Measurements from ENCODE around the gene TPI1. TPM values are rescaled to one million over a fixed set of nuclear protein-coding genes. Genes with fewer than 3 reads are reported as not detected.

Gene TPI1
- 1,000 to 10,000 TPM; 1,893 to 2,116 TPM for total RNA-seq

DNA sequence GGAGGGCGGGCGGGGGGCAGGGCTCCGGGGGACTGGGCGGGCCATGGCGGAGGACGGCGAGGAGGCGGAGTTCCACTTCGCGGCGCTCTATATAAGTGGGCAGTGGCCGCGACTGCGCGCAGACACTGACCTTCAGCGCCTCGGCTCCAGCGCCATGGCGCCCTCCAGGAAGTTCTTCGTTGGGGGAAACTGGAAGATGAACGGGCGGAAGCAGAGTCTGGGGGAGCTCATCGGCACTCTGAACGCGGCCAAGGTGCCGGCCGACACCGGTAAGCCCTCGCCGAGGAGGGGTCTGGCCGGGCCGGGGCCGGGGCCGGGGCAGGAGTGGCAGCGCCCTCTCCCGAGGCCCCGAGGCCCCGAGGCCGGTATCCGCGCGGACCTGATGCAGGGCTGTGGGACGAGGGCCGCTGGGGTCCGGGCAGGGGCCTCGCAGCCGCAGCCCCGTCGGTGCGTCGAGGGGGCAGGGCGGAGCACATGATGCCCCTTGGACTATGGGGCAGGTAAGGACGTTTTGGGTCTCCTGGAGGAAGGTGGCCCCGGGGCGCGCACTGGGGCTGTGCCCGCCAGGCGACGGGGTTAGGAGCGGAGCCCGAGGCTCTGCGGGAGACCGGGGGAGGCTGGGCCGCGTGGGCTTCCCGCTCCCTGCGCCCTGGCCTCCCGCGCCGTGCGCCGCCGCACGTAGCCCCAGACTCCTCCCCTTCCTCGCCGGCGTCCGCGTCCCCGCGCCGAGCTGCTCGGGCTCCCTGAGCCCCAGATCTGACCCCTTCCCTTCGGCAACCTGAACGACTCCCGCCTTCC, at the start of gene TPI1:
Gene TPI1, plus strand, starts transcription at position 119 of the 798 bp plus-strand sequence. Its CDS starts 36 bp downstream, at position 155.
- ATAC-seq (replicated peaks): peak; percentile 74
- Mint-ChIP-seq H3K27ac (peak within 1 kb of the TSS; percentile 96), H3K27me3 (no peaks in the 10 kb centered on the region), H3K9me3 (no peaks in the 10 kb centered on the region), H3K4me1 (peaks cover 37% of the 10 kb centered on the region), H3K36me3 (ENCODE audit: low read depth) (peaks cover 97% of the 10 kb centered on the region), H3K4me3 (peak within 1 kb of the TSS; percentile 94)

- Mint-ChIP-seq H3K27ac (no peak overlapping the region), H3K9me3 (no peaks in the 10 kb centered on the region), H3K4me1 (peaks cover 13% of the 10 kb centered on the region), H3K27me3 (peaks cover 1% of the 10 kb centered on the region), H3K36me3 (ENCODE audit: low read depth) (peaks cover 68% of the 10 kb centered on the region), H3K4me3 (no peak overlapping the region)
- ATAC-seq (replicated peaks): no peak
Measured at GRCh38 chr12:6817662-6818157, 49.6 kb upstream of the TPI1 start.

GRCh38 chr12:6818222-6818621, 49.1 kb upstream of the TPI1 start:
- H3K27me3 Mint-ChIP-seq: peaks cover 3% of the 10 kb centered on the region
- no peak overlapping the region for H3K4me3 Mint-ChIP-seq
- H3K9me3 Mint-ChIP-seq: no peaks in the 10 kb centered on the region
- peaks cover 64% of the 10 kb centered on the region for H3K36me3 Mint-ChIP-seq (ENCODE audit: low read depth)
- H3K27ac Mint-ChIP-seq: no peak overlapping the region
- ATAC-seq (replicated peaks): no peak
- H3K4me1 Mint-ChIP-seq: peaks cover 13% of the 10 kb centered on the region

GRCh38 chr12:6818645-6819044, 48.7 kb upstream of the TPI1 start:
- peaks cover 13% of the 10 kb centered on the region for H3K4me1 Mint-ChIP-seq
- H3K27me3 Mint-ChIP-seq: peaks cover 3% of the 10 kb centered on the region
- ATAC-seq (replicated peaks): no peak
- no peak overlapping the region for H3K27ac Mint-ChIP-seq
- H3K9me3 Mint-ChIP-seq: no peaks in the 10 kb centered on the region
- H3K4me3 Mint-ChIP-seq: no peak overlapping the region
- H3K36me3 Mint-ChIP-seq (ENCODE audit: low read depth): peaks cover 60% of the 10 kb centered on the region

DNA sequence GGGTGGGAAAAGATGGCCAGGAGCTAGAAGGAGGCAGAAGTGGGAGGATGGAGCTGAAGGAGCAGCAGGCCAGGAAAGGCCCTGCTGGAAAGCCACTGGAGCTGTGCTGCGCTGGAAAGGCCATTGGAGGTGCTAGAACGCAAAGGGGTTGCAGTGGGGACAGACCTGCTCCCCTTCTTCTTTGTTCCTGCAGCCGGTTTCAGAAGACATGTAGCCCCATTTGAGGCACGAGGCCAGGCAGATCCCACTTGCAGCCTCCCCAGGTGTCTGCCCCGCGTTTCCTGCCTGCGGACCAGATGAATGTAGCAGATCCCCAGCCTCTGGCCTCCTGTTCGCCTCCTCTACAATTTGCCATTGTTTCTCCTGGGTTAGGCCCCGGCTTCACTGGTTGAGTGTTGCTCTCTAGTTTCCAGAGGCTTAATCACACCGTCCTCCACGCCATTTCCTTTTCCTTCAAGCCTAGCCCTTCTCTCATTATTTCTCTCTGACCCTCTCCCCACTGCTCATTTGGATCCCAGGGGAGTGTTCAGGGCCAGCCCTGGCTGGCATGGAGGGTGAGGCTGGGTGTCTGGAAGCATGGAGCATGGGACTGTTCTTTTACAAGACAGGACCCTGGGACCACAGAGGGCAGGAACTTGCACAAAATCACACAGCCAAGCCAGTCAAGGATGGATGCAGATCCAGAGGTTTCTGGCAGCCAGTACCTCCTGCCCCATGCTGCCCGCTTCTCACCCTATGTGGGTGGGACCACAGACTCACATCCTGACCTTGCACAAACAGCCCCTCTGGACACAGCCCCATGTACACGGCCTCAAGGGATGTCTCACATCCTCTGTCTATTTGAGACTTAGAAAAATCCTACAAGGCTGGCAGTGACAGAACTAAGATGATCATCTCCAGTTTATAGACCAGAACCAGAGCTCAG, 48.0 kb upstream of the TPI1 start:
- H3K27ac Mint-ChIP-seq: no peak overlapping the region
- no peak for ATAC-seq (replicated peaks)
- no peak overlapping the region for H3K4me3 Mint-ChIP-seq
- peaks cover 13% of the 10 kb centered on the region for H3K4me1 Mint-ChIP-seq
- H3K27me3 Mint-ChIP-seq: peaks cover 3% of the 10 kb centered on the region
- H3K36me3 Mint-ChIP-seq (ENCODE audit: low read depth): peaks cover 53% of the 10 kb centered on the region
- H3K9me3 Mint-ChIP-seq: no peaks in the 10 kb centered on the region

DNA sequence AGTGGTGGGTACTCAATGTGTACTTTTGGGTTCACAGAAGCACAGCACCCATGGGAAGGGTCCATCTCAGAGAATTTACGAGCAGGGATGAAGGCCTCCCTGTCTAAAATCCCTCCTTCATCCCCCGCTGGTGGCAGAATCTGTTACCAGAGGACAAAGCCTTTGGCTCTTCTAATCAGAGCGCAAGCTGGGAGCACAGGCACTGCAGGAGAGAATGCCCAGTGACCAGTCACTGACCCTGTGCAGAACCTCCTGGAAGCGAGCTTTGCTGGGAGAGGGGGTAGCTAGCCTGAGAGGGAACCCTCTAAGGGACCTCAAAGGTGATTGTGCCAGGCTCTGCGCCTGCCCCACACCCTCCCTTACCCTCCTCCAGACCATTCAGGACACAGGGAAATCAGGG, 47.2 kb upstream of the TPI1 start:
- Mint-ChIP-seq H3K4me1 (peaks cover 13% of the 10 kb centered on the region), H3K4me3 (no peak overlapping the region), H3K27ac (no peak overlapping the region), H3K9me3 (no peaks in the 10 kb centered on the region), H3K36me3 (ENCODE audit: low read depth) (peaks cover 45% of the 10 kb centered on the region), H3K27me3 (peaks cover 9% of the 10 kb centered on the region)
- no peak for ATAC-seq (replicated peaks)

- peaks cover 13% of the 10 kb centered on the region for H3K27me3 Mint-ChIP-seq
- H3K36me3 Mint-ChIP-seq (ENCODE audit: low read depth): peaks cover 30% of the 10 kb centered on the region
- H3K4me1 Mint-ChIP-seq: peaks cover 17% of the 10 kb centered on the region
- H3K27ac Mint-ChIP-seq: no peak within 1 kb of the TSS
- ATAC-seq (replicated peaks): peak; percentile 5
- no peaks in the 10 kb centered on the region for H3K9me3 Mint-ChIP-seq
- peak within 1 kb of the TSS; percentile 37 for H3K4me3 Mint-ChIP-seq
Measured at GRCh38 chr12:6821591-6822425, 45.5 kb upstream of the TPI1 start, which contains the start of gene GPR162. GPR162 (plus strand) TSS chr12:6821821; CDS start chr12:6823899, 2,078 bp downstream.

DNA sequence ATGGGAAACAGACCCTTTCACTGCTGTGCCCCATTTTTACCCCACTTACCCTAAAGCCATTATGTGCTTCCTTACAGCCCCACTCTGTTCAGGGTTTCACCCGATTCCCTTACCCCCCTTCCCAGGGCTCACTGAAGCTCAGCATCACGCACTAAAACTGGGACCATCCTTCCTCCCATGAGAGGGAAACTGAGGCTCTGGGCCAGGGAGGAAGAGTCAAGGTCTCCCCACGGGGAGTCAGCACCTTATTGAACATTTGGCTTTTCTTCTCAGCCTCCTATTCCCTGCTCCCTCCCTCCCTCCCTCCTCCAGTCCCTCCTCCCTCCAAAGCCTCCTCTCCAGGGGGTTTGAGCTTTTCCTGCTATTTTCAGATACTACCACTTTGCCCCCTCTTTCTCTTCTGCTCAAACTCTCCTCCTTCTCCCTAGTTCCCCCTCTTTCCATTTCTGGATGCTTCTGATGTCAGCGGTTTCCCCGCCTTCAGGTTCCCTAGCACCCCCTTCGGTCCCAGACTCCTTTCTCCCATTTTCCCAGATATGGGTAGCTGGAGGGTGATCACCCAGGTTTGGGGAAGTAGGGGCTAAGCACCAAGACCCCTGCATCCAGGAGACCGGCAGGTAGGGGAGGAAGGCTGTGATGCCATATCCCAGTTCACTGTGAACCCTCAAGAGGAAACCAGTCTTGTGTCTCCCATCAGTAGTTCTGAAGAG, 44.8 kb upstream of the TPI1 start:
- ATAC-seq (replicated peaks): no peak
- Mint-ChIP-seq H3K36me3 (ENCODE audit: low read depth) (peaks cover 22% of the 10 kb centered on the region), H3K27me3 (peaks cover 17% of the 10 kb centered on the region), H3K27ac (peak overlapping the region; percentile 31), H3K4me1 (peaks cover 20% of the 10 kb centered on the region), H3K9me3 (no peaks in the 10 kb centered on the region), H3K4me3 (peak overlapping the region; percentile 37)

GRCh38 chr12:6823182-6824084, 43.9 kb upstream of the TPI1 start:
- Mint-ChIP-seq H3K36me3 (ENCODE audit: low read depth) (peaks cover 13% of the 10 kb centered on the region), H3K4me3 (no peak overlapping the region), H3K4me1 (peaks cover 21% of the 10 kb centered on the region), H3K27ac (peak overlapping the region; percentile 31), H3K27me3 (peaks cover 22% of the 10 kb centered on the region), H3K9me3 (no peaks in the 10 kb centered on the region)
- ATAC-seq (replicated peaks): no peak

DNA sequence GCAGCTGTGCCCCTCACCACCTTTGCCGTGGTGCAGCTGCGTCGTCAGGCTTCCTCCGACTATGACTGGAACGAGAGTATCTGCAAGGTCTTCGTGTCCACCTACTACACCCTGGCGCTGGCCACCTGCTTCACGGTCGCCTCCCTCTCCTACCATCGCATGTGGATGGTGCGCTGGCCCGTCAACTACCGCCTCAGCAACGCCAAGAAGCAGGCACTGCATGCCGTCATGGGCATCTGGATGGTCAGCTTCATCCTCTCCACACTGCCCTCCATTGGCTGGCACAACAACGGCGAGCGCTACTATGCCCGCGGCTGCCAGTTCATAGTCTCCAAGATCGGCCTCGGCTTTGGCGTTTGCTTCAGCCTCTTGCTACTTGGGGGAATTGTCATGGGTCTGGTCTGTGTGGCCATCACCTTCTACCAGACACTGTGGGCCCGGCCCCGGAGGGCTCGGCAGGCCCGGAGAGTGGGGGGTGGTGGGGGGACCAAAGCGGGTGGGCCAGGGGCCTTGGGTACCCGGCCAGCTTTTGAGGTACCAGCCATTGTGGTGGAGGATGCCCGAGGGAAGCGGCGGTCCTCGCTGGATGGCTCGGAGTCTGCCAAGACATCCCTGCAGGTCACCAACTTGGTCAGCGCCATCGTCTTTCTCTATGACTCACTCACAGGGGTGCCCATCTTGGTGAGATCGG, 43.1 kb upstream of the TPI1 start:
- Mint-ChIP-seq H3K27ac (no peak overlapping the region), H3K27me3 (peaks cover 26% of the 10 kb centered on the region), H3K9me3 (no peaks in the 10 kb centered on the region), H3K36me3 (ENCODE audit: low read depth) (peaks cover 5% of the 10 kb centered on the region), H3K4me3 (no peak overlapping the region), H3K4me1 (peaks cover 26% of the 10 kb centered on the region)
- no peak for ATAC-seq (replicated peaks)

GRCh38 chr12:6824901-6825381, 42.4 kb upstream of the TPI1 start:
- no peak overlapping the region for H3K27ac Mint-ChIP-seq
- peaks cover 28% of the 10 kb centered on the region for H3K4me1 Mint-ChIP-seq
- H3K9me3 Mint-ChIP-seq: no peaks in the 10 kb centered on the region
- H3K27me3 Mint-ChIP-seq: peaks cover 26% of the 10 kb centered on the region
- H3K36me3 Mint-ChIP-seq (ENCODE audit: low read depth): no peaks in the 10 kb centered on the region
- ATAC-seq (replicated peaks): no peak
- no peak overlapping the region for H3K4me3 Mint-ChIP-seq
